SK-N-SH (cell line): Measurements from ENCODE around the gene P2RY13. TPM values are rescaled to one million over a fixed set of nuclear protein-coding genes. Genes with fewer than 3 reads are reported as not detected.

Experiments used
- CTCF ChIA-PET: fragments of 300-600, 350-600 bp; formaldehyde crosslinking; extraction: SDS; loops from one replicate; lab custom pipeline; 2021; lab: Yijun Ruan, JAX
- POLR2A ChIA-PET: fragments of 350-600 bp; sonication (Branson Sonifier 250); formaldehyde crosslinking; extraction: SDS; loops from one replicate; lab custom pipeline; 2020; ENCODE audit warnings: antibody characterized with exemption, inconsistent platforms; lab: Yijun Ruan, JAX
- DNase-seq: peaks from one replicate; pipeline ENCODE4 v3.0.0; 2012
- H2AFZ ChIP-seq: fragments of 200-600 bp; sonication (generic); 2 replicates; pipeline ENCODE4 v1.8.1; 2016; ENCODE audit warnings: antibody characterized with exemption, mild to moderate bottlenecking, low read depth
- H3F3A ChIP-seq: fragments of 200-600 bp; sonication (generic); replicated peaks from 2 replicates; pipeline ENCODE3; 2016; ENCODE audit warnings: antibody characterized with exemption, mild to moderate bottlenecking; ENCODE audit not compliant: insufficient read depth
- H3K27ac ChIP-seq, 2 experiments: fragments of 200-500 bp in 1 of 2; fragments of 200-600 bp in 1 of 2; sonication (Bioruptor generic) in 1 of 2; sonication (generic), shearing (Covaris generic) in 1 of 2; 2 replicates each; pipeline versions ENCODE4 v1.5.1 to v1.6.1; 2014 to 2016; ENCODE audit warnings: low read depth in 2 of 2, inconsistent platforms in 1 of 2, low read length in 1 of 2, mild to moderate bottlenecking in 1 of 2, mixed read lengths in 1 of 2
- H3K27me3 ChIP-seq: fragments of 200-600 bp; sonication (generic), shearing (Covaris generic); 2 replicates; pipeline ENCODE4 v1.6.1; 2016; ENCODE audit warnings: mixed run types; ENCODE audit not compliant: insufficient read depth
- H3K36me3 ChIP-seq, 2 experiments: fragments of 200-500 bp in 1 of 2; fragments of 200-600 bp in 1 of 2; sonication (Bioruptor generic) in 1 of 2; sonication (generic) in 1 of 2; replicated peaks in 1 of 2; 2 replicates each; pipeline versions ENCODE3 to v1.5.1; 2014 to 2016; ENCODE audit warnings: low read length in 1 of 2, mild to moderate bottlenecking in 1 of 2; ENCODE audit not compliant: insufficient read depth in 2 of 2, control insufficient read depth in 1 of 2
- H3K4me1 ChIP-seq, 2 experiments: fragments of 200-500 bp in 1 of 2; fragments of 200-600 bp in 1 of 2; sonication (Bioruptor generic) in 1 of 2; sonication (generic), shearing (Covaris generic) in 1 of 2; 2 replicates each; pipeline versions ENCODE4 v1.5.1 to v1.6.1; 2014 to 2016; ENCODE audit warnings: low read depth in 1 of 2, low read length in 1 of 2, mixed run types in 1 of 2; ENCODE audit not compliant: insufficient read depth in 2 of 2, control insufficient read depth in 1 of 2
- H3K4me2 ChIP-seq: fragments of 200-600 bp; sonication (generic), shearing (Covaris generic); 2 replicates; pipeline ENCODE4 v1.6.1; 2017; ENCODE audit warnings: mixed run types
- H3K4me3 ChIP-seq, 2 experiments: fragments of 200-500 bp in 1 of 2; fragments of 200-600 bp in 1 of 2; sonication (Bioruptor generic) in 1 of 2; sonication (generic), shearing (Covaris generic) in 1 of 2; 2 replicates each; pipeline versions ENCODE4 v1.5.1 to v1.8.1; 2014 to 2016; ENCODE audit warnings: low read depth in 2 of 2, inconsistent platforms in 1 of 2, low read length in 1 of 2, mild to moderate bottlenecking in 1 of 2, mixed read lengths in 1 of 2, moderate library complexity in 1 of 2
- H3K79me2 ChIP-seq: fragments of 200-600 bp; sonication (generic); 2 replicates; pipeline ENCODE4 v1.8.1; 2017; ENCODE audit warnings: mild to moderate bottlenecking; ENCODE audit not compliant: insufficient read depth
- H3K9ac ChIP-seq: fragments of 200-600 bp; sonication (generic); 2 replicates; pipeline ENCODE4 v1.6.1; 2017; ENCODE audit warnings: mixed run types
- H3K9me2 ChIP-seq: fragments of 200-600 bp; sonication (generic); 2 replicates; pipeline ENCODE4 v1.6.1; 2017; ENCODE audit warnings: mixed run types
- H3K9me3 ChIP-seq: fragments of 200-600 bp; sonication (generic); 2 replicates; pipeline ENCODE4 v1.6.1; 2017; ENCODE audit warnings: mixed run types, mild to moderate bottlenecking, moderate library complexity
- H4K20me1 ChIP-seq: fragments of 200-600 bp; sonication (generic); 2 replicates; pipeline ENCODE4 v1.6.1; 2017; ENCODE audit warnings: mild to moderate bottlenecking, mixed run types; ENCODE audit not compliant: insufficient read depth
- EP300 ChIP-seq, 2 experiments: IDR thresholded peaks; 2 replicates each; pipeline versions ENCODE4 v1.4.0 to v1.6.1; 2012; ENCODE audit warnings: borderline replicate concordance in 1 of 2, low read depth in 1 of 2, low read length in 1 of 2
- EZH2phosphoT487 ChIP-seq: fragments of 200-600 bp; sonication (generic); IDR thresholded peaks from 2 replicates; pipeline ENCODE4 v1.6.1; 2017; ENCODE audit warnings: low read depth, mixed run types, mild to moderate bottlenecking, antibody characterized with exemption, moderate library complexity, borderline replicate concordance
- FOSL2 ChIP-seq: IDR thresholded peaks from 2 replicates; pipeline ENCODE4 v1.4.0; 2012; ENCODE audit warnings: low read depth, mild to moderate bottlenecking, moderate library complexity, borderline replicate concordance
- FOXJ3 ChIP-seq: sonication (generic); formaldehyde crosslinking; IDR thresholded peaks from 2 replicates; pipeline ENCODE4 v1.5.1; 2020; ENCODE audit warnings: mild to moderate bottlenecking, missing genetic modification reagents
- GATA2 ChIP-seq: sonication (generic); formaldehyde crosslinking; IDR thresholded peaks from 2 replicates; pipeline ENCODE4 v1.5.0; 2020; ENCODE audit warnings: mild to moderate bottlenecking, missing genetic modification reagents
- JUND ChIP-seq: IDR thresholded peaks from 2 replicates; pipeline ENCODE4 v1.4.0; 2012
- MEF2A ChIP-seq: IDR thresholded peaks from 2 replicates; pipeline ENCODE4 v1.4.0; 2012; ENCODE audit warnings: low read depth, borderline replicate concordance
- NRF1 ChIP-seq: IDR thresholded peaks from 2 replicates; pipeline ENCODE4 v1.6.1; 2012; ENCODE audit warnings: low read depth, mild to moderate bottlenecking, low read length
- POLR2AphosphoS5 ChIP-seq: IDR thresholded peaks from 2 replicates; pipeline ENCODE4 v1.6.1; 2012; ENCODE audit warnings: low read depth, low read length
- SMC3 ChIP-seq: IDR thresholded peaks from 2 replicates; pipeline ENCODE4 v1.6.1; 2012; ENCODE audit warnings: low read depth, low read length, improper control_type of control experiment
- TCF12 ChIP-seq: IDR thresholded peaks from 2 replicates; pipeline ENCODE4 v1.4.0; 2012
- WGBS: methylation state at CpG from one replicate; pipeline ENCODE4 v1.1.6; 2017; ENCODE audit warnings: low lambda C conversion rate; 5-methylcytosine and 5-hydroxymethylcytosine counted together
- polyA plus RNA-seq, 3 experiments: library from polyadenylated mRNA; depleted of rRNA; stranded (reverse); fragments of >200 nt; gene quantifications; 2 replicates each; pipeline ENCODE4 v1.2.3, GENCODE V29; 2012
- TF ChIP-seq, protein P1 (sequence below): IDR thresholded peaks from 2 replicates; pipeline ENCODE4 v1.4.0; 2012; ENCODE audit warnings: low read depth, borderline replicate concordance
- TF ChIP-seq, protein P2 (sequence below): IDR thresholded peaks from 2 replicates; pipeline ENCODE4 v1.4.0; 2012; ENCODE audit warnings: low read depth
- TF ChIP-seq, protein P3 (sequence below): fragments of 200-600 bp; sonication (generic); IDR thresholded peaks from 2 replicates; pipeline ENCODE4 v1.6.1; 2017; ENCODE audit warnings: antibody characterized with exemption, mild to moderate bottlenecking, moderate library complexity
- TF ChIP-seq, protein P4 (sequence below): IDR thresholded peaks from 2 replicates; pipeline ENCODE4 v1.6.1; 2012; ENCODE audit warnings: mild to moderate bottlenecking, low read depth, low read length, moderate library complexity

P2RY13 gene
- polyA plus RNA-seq, 1 of the 3 experiments (the other 2 are of a cell fraction): not detected

DNA sequence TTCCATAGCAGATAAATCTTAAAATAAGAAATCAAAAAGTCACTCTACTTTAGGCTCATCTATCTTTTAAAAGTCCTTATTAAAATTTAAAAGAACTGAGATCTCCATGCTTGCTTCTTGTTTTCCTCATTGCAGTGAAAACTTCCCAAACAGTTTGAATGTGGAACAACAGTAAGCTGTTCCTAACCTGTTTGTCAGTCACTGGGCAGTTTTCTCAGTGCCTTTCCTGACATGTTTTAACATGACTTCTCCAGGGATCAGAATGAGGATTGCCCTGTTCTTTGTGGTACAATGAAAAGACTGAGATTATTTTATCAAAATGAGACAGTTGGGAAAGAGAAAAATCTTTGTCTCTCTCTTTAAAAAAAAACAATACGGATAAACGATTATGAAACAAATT is 13.5 kb downstream of the P2RY13 start (continued):
- TF ChIP-seq, protein P1, sequence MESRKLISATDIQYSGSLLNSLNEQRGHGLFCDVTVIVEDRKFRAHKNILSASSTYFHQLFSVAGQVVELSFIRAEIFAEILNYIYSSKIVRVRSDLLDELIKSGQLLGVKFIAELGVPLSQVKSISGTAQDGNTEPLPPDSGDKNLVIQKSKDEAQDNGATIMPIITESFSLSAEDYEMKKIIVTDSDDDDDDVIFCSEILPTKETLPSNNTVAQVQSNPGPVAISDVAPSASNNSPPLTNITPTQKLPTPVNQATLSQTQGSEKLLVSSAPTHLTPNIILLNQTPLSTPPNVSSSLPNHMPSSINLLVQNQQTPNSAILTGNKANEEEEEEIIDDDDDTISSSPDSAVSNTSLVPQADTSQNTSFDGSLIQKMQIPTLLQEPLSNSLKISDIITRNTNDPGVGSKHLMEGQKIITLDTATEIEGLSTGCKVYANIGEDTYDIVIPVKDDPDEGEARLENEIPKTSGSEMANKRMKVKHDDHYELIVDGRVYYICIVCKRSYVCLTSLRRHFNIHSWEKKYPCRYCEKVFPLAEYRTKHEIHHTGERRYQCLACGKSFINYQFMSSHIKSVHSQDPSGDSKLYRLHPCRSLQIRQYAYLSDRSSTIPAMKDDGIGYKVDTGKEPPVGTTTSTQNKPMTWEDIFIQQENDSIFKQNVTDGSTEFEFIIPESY: no peak
- TF ChIP-seq FOXJ3 (CRISPR knock-in tag): no peak

DNA sequence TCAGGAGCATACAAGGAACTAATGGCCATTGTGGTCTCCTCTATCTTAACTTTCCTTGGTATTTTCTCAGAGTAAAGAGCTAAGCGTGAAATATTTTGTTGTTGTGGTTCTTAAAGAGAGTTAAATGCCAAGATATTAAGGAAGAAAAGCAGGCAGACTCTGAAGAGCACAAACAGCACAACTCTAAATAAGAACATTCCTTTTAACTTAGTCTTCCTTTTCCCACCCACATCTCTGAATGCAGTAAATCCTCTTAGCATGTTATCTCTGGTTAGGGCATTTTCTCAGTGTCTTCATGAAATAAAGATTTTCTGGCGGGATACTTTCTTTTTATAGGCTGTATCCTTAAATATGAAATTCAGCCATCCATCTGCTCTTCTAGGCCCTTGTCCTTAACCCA is 14.2 kb downstream of the P2RY13 start:
- Histone ChIP-seq H3K4me2 (no peak overlapping the region), H3K4me3 (no peak overlapping the region), H3K36me3 (no peaks in the 10 kb centered on the region), H3F3A (no peaks in the 10 kb centered on the region), H3K9ac (no peak overlapping the region), H3K9me2 (no peaks in the 10 kb centered on the region), H3K27ac (no peak overlapping the region; a peak in 1 of 4 replicates), H3K4me1 (peaks cover 0 to 19% of the 10 kb centered on the region in 2 experiments; a peak in 2 of 4 replicates), H3K27me3 (no peaks in the 10 kb centered on the region), H2AFZ (no peak overlapping the region), H4K20me1 (no peaks in the 10 kb centered on the region), H3K9me3 (no peaks in the 10 kb centered on the region; the same call in 1 of the 2 replicates), H3K79me2 (no peaks in the 10 kb centered on the region)
- POLR2A ChIA-PET: no interaction called here
- CTCF ChIA-PET: no interaction called here
- DNase-seq: no peak
- WGBS: 58% methylated on average over 2 of the region's 2 CpGs
- no peak for TF ChIP-seq FOXJ3 (CRISPR knock-in tag)
- no peak for TF ChIP-seq EZH2phosphoT487
- TF ChIP-seq, all 33 proteins: peak for 0

DNA sequence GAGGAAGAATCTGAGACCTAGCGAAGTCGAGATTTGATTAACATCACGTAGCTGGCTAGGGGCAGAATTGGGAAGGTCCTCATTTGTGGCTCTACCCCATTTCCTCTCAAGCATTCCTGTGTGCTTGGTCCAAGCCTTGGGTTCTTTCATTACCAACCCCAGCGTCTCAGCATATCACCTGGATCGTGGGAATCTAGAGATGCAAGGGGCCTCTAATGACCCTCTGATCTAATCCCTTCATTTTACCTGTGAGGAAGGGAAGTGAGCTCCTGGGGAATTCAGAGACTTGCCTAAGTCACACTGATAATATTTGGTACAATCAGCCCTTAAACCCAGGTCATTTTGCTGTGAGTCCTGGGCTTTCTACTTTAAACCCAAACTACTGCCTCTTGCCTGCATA is 14.8 kb downstream of the P2RY13 start:
- Histone ChIP-seq H2AFZ (no peak overlapping the region), H3K79me2 (no peaks in the 10 kb centered on the region), H3K9me2 (no peaks in the 10 kb centered on the region), H3K9ac (no peak overlapping the region), H3K27ac (no peak overlapping the region), H3K27me3 (no peaks in the 10 kb centered on the region), H3K4me2 (no peak overlapping the region), H3K4me1 (peaks cover 0 to 13% of the 10 kb centered on the region in 2 experiments; a peak in 2 of 4 replicates), H4K20me1 (no peaks in the 10 kb centered on the region), H3K9me3 (no peaks in the 10 kb centered on the region; the same call in 1 of the 2 replicates), H3F3A (no peaks in the 10 kb centered on the region), H3K4me3 (no peak overlapping the region), H3K36me3 (no peaks in the 10 kb centered on the region)
- ChIA-PET POLR2A (no interaction called here), CTCF (interaction anchor here (0.7 kb wide), 1 partner anchor 13 kb away, joined by 3 read pairs; no protein-coding TSS in a partner anchor)
- no peak for DNase-seq
- 70% methylated on average over 5 of the region's 5 CpGs for WGBS
- TF ChIP-seq EP300 (IDR thresholded peaks at IDR 0.05; ENCODE audit: borderline replicate concordance in 1 of 2, low read depth in 1 of 2, low read length in 1 of 2) (no peak), FOSL2 (no peak), TCF12 (no peak), NRF1 (no peak), MEF2A (no peak), SMC3 (no peak), FOXJ3 (CRISPR knock-in tag) (no peak), JUND (no peak), GATA2 (CRISPR knock-in tag) (no peak), POLR2AphosphoS5 (no peak)
- TF ChIP-seq, protein P2, sequence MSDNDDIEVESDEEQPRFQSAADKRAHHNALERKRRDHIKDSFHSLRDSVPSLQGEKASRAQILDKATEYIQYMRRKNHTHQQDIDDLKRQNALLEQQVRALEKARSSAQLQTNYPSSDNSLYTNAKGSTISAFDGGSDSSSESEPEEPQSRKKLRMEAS: no peak
- TF ChIP-seq, protein P3, sequence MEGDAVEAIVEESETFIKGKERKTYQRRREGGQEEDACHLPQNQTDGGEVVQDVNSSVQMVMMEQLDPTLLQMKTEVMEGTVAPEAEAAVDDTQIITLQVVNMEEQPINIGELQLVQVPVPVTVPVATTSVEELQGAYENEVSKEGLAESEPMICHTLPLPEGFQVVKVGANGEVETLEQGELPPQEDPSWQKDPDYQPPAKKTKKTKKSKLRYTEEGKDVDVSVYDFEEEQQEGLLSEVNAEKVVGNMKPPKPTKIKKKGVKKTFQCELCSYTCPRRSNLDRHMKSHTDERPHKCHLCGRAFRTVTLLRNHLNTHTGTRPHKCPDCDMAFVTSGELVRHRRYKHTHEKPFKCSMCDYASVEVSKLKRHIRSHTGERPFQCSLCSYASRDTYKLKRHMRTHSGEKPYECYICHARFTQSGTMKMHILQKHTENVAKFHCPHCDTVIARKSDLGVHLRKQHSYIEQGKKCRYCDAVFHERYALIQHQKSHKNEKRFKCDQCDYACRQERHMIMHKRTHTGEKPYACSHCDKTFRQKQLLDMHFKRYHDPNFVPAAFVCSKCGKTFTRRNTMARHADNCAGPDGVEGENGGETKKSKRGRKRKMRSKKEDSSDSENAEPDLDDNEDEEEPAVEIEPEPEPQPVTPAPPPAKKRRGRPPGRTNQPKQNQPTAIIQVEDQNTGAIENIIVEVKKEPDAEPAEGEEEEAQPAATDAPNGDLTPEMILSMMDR: no peak
- TF ChIP-seq, protein P1: no peak
- TF ChIP-seq, protein P4, sequence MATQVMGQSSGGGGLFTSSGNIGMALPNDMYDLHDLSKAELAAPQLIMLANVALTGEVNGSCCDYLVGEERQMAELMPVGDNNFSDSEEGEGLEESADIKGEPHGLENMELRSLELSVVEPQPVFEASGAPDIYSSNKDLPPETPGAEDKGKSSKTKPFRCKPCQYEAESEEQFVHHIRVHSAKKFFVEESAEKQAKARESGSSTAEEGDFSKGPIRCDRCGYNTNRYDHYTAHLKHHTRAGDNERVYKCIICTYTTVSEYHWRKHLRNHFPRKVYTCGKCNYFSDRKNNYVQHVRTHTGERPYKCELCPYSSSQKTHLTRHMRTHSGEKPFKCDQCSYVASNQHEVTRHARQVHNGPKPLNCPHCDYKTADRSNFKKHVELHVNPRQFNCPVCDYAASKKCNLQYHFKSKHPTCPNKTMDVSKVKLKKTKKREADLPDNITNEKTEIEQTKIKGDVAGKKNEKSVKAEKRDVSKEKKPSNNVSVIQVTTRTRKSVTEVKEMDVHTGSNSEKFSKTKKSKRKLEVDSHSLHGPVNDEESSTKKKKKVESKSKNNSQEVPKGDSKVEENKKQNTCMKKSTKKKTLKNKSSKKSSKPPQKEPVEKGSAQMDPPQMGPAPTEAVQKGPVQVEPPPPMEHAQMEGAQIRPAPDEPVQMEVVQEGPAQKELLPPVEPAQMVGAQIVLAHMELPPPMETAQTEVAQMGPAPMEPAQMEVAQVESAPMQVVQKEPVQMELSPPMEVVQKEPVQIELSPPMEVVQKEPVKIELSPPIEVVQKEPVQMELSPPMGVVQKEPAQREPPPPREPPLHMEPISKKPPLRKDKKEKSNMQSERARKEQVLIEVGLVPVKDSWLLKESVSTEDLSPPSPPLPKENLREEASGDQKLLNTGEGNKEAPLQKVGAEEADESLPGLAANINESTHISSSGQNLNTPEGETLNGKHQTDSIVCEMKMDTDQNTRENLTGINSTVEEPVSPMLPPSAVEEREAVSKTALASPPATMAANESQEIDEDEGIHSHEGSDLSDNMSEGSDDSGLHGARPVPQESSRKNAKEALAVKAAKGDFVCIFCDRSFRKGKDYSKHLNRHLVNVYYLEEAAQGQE: no peak
